Keratinocyte (primary cell): Measurements from ENCODE around the gene KLRG1. TPM values are rescaled to one million over a fixed set of nuclear protein-coding genes. Genes with fewer than 3 reads are reported as not detected.

Experiments
- DNase-seq: peaks from one replicate; pipeline ENCODE4 v3.0.0-alpha.2; 2011; ENCODE audit warnings: low read depth, missing footprints, low spot score
- FAIRE-seq: peaks from 2 replicates; lab custom pipeline; 2011; peaks lifted over from hg19 to GRCh38; lab: Jason Lieb, UNC
- H2AFZ ChIP-seq: 2 replicates; pipeline ENCODE4 v1.6.0; 2012; ENCODE audit warnings: low read length, control low read depth, inconsistent platforms; ENCODE audit not compliant: control insufficient read depth
- H3K27ac ChIP-seq: 2 replicates; pipeline ENCODE4 v1.5.1; 2011; ENCODE audit warnings: low read length; ENCODE audit not compliant: control insufficient read depth, insufficient read depth
- H3K27me3 ChIP-seq: 3 replicates; pipeline ENCODE4 v1.6.0; 2011; ENCODE audit warnings: low read length; ENCODE audit not compliant: control insufficient read depth, insufficient read depth; ENCODE audit errors: extremely low read depth
- H3K36me3 ChIP-seq, 2 experiments: 2 replicates in 1 of 2; 3 replicates in 1 of 2; pipeline ENCODE4 v1.5.1; 2011; ENCODE audit warnings: low read length in 2 of 2, mild to moderate bottlenecking in 1 of 2; ENCODE audit not compliant: control insufficient read depth in 2 of 2, insufficient read depth in 2 of 2; ENCODE audit errors: extremely low read depth in 1 of 2
- H3K4me1 ChIP-seq: 3 replicates; pipeline ENCODE4 v1.5.1; 2011; ENCODE audit warnings: low read length; ENCODE audit not compliant: control insufficient read depth, insufficient read depth; ENCODE audit errors: extremely low read depth
- H3K4me2 ChIP-seq: 3 replicates; pipeline ENCODE4 v1.6.0; 2011; ENCODE audit warnings: low read depth, low read length; ENCODE audit not compliant: control insufficient read depth, insufficient read depth; ENCODE audit errors: extremely low read depth
- H3K4me3 ChIP-seq, 3 experiments: fragments of 200-600 bp in 1 of 3; sonication (generic) in 1 of 3; 2 replicates in 2 of 3; 3 replicates in 1 of 3; pipeline ENCODE4 v1.5.1; 2011 to 2016; ENCODE audit warnings: low read length in 3 of 3, mild to moderate bottlenecking in 3 of 3, control low read depth in 2 of 3, inconsistent platforms in 1 of 3, low read depth in 1 of 3, mixed read lengths in 1 of 3, mixed run types in 1 of 3, moderate library complexity in 1 of 3; ENCODE audit not compliant: control insufficient read depth in 2 of 3, insufficient read depth in 2 of 3; ENCODE audit errors: extremely low read depth in 1 of 3
- H3K79me2 ChIP-seq: 2 replicates; pipeline ENCODE4 v1.6.0; 2012; ENCODE audit warnings: low read length; ENCODE audit not compliant: control insufficient read depth, insufficient read depth
- H3K9ac ChIP-seq: 3 replicates; pipeline ENCODE4 v1.6.0; 2011; ENCODE audit warnings: low read length; ENCODE audit not compliant: control insufficient read depth, insufficient read depth; ENCODE audit errors: extremely low read depth
- H3K9me1 ChIP-seq: 3 replicates; pipeline ENCODE4 v1.6.0; 2011; ENCODE audit warnings: low read length; ENCODE audit not compliant: control insufficient read depth, insufficient read depth; ENCODE audit errors: extremely low read depth
- H3K9me3 ChIP-seq: 2 replicates; pipeline ENCODE4 v1.5.1; 2012; ENCODE audit warnings: low read depth, low read length; ENCODE audit not compliant: control insufficient read depth
- H4K20me1 ChIP-seq: 3 replicates; pipeline ENCODE4 v1.6.0; 2011; ENCODE audit warnings: low read length; ENCODE audit not compliant: control insufficient read depth, insufficient read depth; ENCODE audit errors: extremely low read depth
- CTCF ChIP-seq, 3 experiments: IDR thresholded peaks in 1 of 3; conservative IDR thresholded peaks in 1 of 3; optimal IDR thresholded peaks in 1 of 3; 2 replicates in 2 of 3; 3 replicates in 1 of 3; pipeline versions ENCODE3 to v1.5.1; 2011; ENCODE audit warnings: low read length in 3 of 3, mild to moderate bottlenecking in 3 of 3, moderate library complexity in 2 of 3, control low read depth in 1 of 3, inconsistent platforms in 1 of 3; ENCODE audit not compliant: insufficient read depth in 2 of 3; ENCODE audit errors: extremely low read depth in 1 of 3
- EZH2 ChIP-seq: IDR thresholded peaks from one replicate; pipeline ENCODE4 v1.6.1; 2012; ENCODE audit warnings: inconsistent platforms, mild to moderate bottlenecking, low read length, moderate library complexity
- dilution Hi-C: fragments of 300-500 bp; cut with MboI; formaldehyde crosslinking; loops from one replicate; pipeline ENCODE4 v1.7.0; 2020; ENCODE audit warnings: low sequenced_read_pairs; ENCODE audit not compliant: extremely low pct_ligation_motif_present
- polyA plus RNA-seq, 5 experiments: library from polyadenylated mRNA; depleted of rRNA in 3 of 5; stranded (reverse) in 3 of 5; stranded (forward) in 1 of 5; unstranded in 1 of 5; fragments of >200 nt; gene quantifications; 1 replicate in 1 of 5; 2 replicates in 3 of 5; 3 replicates in 1 of 5; pipeline versions ENCODE4 v1.2.1 to v1.2.3, GENCODE V29; 2011 to 2012; ENCODE audit warnings: missing spikeins in 2 of 5, low read depth in 1 of 5, low replicate concordance in 1 of 5

KLRG1 gene
- polyA plus RNA-seq, 1 donor (not counting 4 experiments of a cell fraction or from before 2014, with no cell fraction given): 0.39 TPM

GRCh38 chr12:8947737-8948136, 41.6 kb upstream of the KLRG1 start:
- H3K9me1 ChIP-seq: no peaks in the 10 kb centered on the region
- peaks cover 21 to 22% of the 10 kb centered on the region in 2 experiments for H3K36me3 ChIP-seq
- no peak overlapping the region for H3K27ac ChIP-seq
- FAIRE-seq: no peak
- no peaks in the 10 kb centered on the region for H3K9me3 ChIP-seq
- no peak for DNase-seq
- H3K9ac ChIP-seq: no peak overlapping the region
- H2AFZ ChIP-seq: no peak overlapping the region
- H3K79me2 ChIP-seq: peaks cover 39% of the 10 kb centered on the region
- H3K4me3 ChIP-seq: peak overlapping the region in 2 of 3 experiments; percentile 98 to 99
- TF ChIP-seq EZH2: no peak
- no peak for TF ChIP-seq CTCF (optimal IDR thresholded peaks at IDR 0.05 in 1 of 3, IDR thresholded peaks at IDR 0.05 in 1 of 3, conservative IDR thresholded peaks at IDR 0.05 in 1 of 3; ENCODE audit: extremely low read depth in 1 of 3, insufficient read depth in 2 of 3, low read length in 3 of 3)
- dilution Hi-C loops: no loop called here
- H3K4me1 ChIP-seq: peaks cover 13% of the 10 kb centered on the region
- H3K4me2 ChIP-seq: peak overlapping the region; percentile 94
- no peaks in the 10 kb centered on the region for H4K20me1 ChIP-seq
- H3K27me3 ChIP-seq: no peaks in the 10 kb centered on the region

- Histone ChIP-seq H3K36me3 (peaks cover 13 to 16% of the 10 kb centered on the region in 2 experiments), H3K27ac (peak overlapping the region; percentile 97), H3K4me3 (peak overlapping the region; percentile 77 to 99 (median 98)), H3K9me3 (no peaks in the 10 kb centered on the region), H2AFZ (peak overlapping the region; percentile 100), H3K79me2 (peaks cover 39% of the 10 kb centered on the region), H3K9me1 (no peaks in the 10 kb centered on the region), H4K20me1 (no peaks in the 10 kb centered on the region), H3K9ac (peak overlapping the region; percentile 91), H3K4me2 (peak overlapping the region; percentile 94), H3K4me1 (peaks cover 13% of the 10 kb centered on the region), H3K27me3 (no peaks in the 10 kb centered on the region)
- dilution Hi-C loops: no loop called here
- no peak for FAIRE-seq
- DNase-seq: no peak
- no peak for TF ChIP-seq CTCF (optimal IDR thresholded peaks at IDR 0.05 in 1 of 3, IDR thresholded peaks at IDR 0.05 in 1 of 3, conservative IDR thresholded peaks at IDR 0.05 in 1 of 3; ENCODE audit: extremely low read depth in 1 of 3, insufficient read depth in 2 of 3, low read length in 3 of 3)
- no peak for TF ChIP-seq EZH2
Observed at GRCh38 chr12:8948701-8949341, 40.5 kb upstream of the KLRG1 start.
